ENCODE measurements around the gene SCARB2. TPM values are rescaled to one million over a fixed set of nuclear protein-coding genes. Genes with fewer than 3 reads are reported as not detected.

The SCARB2 gene
- polyA plus RNA-seq, 6 donors from 2014 or later, result 8.7 to 17.2 (median 15.6) TPM

GRCh38 chr4:76188557-76188956 lies 25.1 kb downstream of the SCARB2 start:
- ATAC-seq (ENCODE audit: low read depth in 2 of 2) (no peak), DNase-seq (no peak)
- H3K27me3 Mint-ChIP-seq, result no peaks in the 10 kb centered on the region
- H3K27ac Mint-ChIP-seq, result peak overlapping the region in 1 of 6 donors; percentile 70
- peaks cover 15 to 26% of the 10 kb centered on the region in 2 donors for H3K36me3 Mint-ChIP-seq
- H3K9me3 Mint-ChIP-seq, result peaks cover 0 to 11% (median 0%) of the 10 kb centered on the region in 7 donors
- H3K4me1 Mint-ChIP-seq, result peaks cover 0 to 1% (median 0%) of the 10 kb centered on the region in 3 donors
- no peak overlapping the region for H3K4me3 Mint-ChIP-seq

- H3K27me3 Mint-ChIP-seq, result no peaks in the 10 kb centered on the region
These were observed 25.5 kb downstream of the SCARB2 start for GRCh38 chr4:76188149-76188548.

GRCh38 chr4:76187152-76187551 lies 26.5 kb downstream of the SCARB2 start:
- peak overlapping the region in 1 of 6 donors; percentile 28 for H3K27ac Mint-ChIP-seq
- H3K27me3 Mint-ChIP-seq, result no peaks in the 10 kb centered on the region
- H3K4me3 Mint-ChIP-seq, result no peak overlapping the region
- H3K36me3 Mint-ChIP-seq, result peaks cover 4 to 12% of the 10 kb centered on the region in 2 donors
- H3K9me3 Mint-ChIP-seq, result peaks cover 0 to 4% (median 0%) of the 10 kb centered on the region in 7 donors
- ATAC-seq (ENCODE audit: low read depth in 2 of 2) (no peak), DNase-seq (no peak)
- H3K4me1 Mint-ChIP-seq, result no peaks in the 10 kb centered on the region

More at GRCh38 chr4:76188149-76188548, 25.5 kb downstream of the SCARB2 start:
- ATAC-seq (ENCODE audit: low read depth in 2 of 2) (no peak), DNase-seq (no peak)
- Mint-ChIP-seq H3K9me3 (peaks cover 0 to 11% (median 0%) of the 10 kb centered on the region in 7 donors), H3K4me3 (no peak overlapping the region), H3K36me3 (peaks cover 11 to 21% of the 10 kb centered on the region in 2 donors), H3K4me1 (peaks cover 0 to 1% (median 0%) of the 10 kb centered on the region in 3 donors), H3K27ac (peak overlapping the region in 1 of 6 donors; percentile 70)

GRCh38 chr4:76182463-76182862 lies 31.2 kb downstream of the SCARB2 start:
- Mint-ChIP-seq H3K27me3 (no peaks in the 10 kb centered on the region), H3K4me1 (peaks cover 0 to 2% (median 0%) of the 10 kb centered on the region in 3 donors), H3K36me3 (no peaks in the 10 kb centered on the region), H3K27ac (no peak overlapping the region), H3K4me3 (no peak overlapping the region), H3K9me3 (no peaks in the 10 kb centered on the region)
- DNase-seq (no peak), ATAC-seq (ENCODE audit: low read depth in 2 of 2) (no peak)

GRCh38 chr4:76179398-76180318 lies 34.0 kb downstream of the SCARB2 start:
- ATAC-seq (ENCODE audit: low read depth in 2 of 2) (peak; percentile 80 to 95), DNase-seq (peak; percentile 66)
- H3K4me1 Mint-ChIP-seq, result peaks cover 0 to 4% (median 0%) of the 10 kb centered on the region in 3 donors
- H3K4me3 Mint-ChIP-seq, result no peak overlapping the region
- peak overlapping the region in 2 of 6 donors; percentile 2 to 11 for H3K27ac Mint-ChIP-seq
- no peaks in the 10 kb centered on the region for H3K27me3 Mint-ChIP-seq
- H3K36me3 Mint-ChIP-seq, result peaks cover 7 to 9% of the 10 kb centered on the region in 2 donors
- no peaks in the 10 kb centered on the region for H3K9me3 Mint-ChIP-seq

GRCh38 chr4:76178296-76178695 lies 35.3 kb downstream of the SCARB2 start:
- Mint-ChIP-seq H3K27me3 (no peaks in the 10 kb centered on the region), H3K4me1 (peaks cover 0 to 4% (median 0%) of the 10 kb centered on the region in 3 donors), H3K27ac (no peak overlapping the region), H3K4me3 (no peak overlapping the region), H3K36me3 (peaks cover 16 to 19% of the 10 kb centered on the region in 2 donors), H3K9me3 (no peaks in the 10 kb centered on the region)
- DNase-seq, result no peak
- ATAC-seq (ENCODE audit: low read depth in 2 of 2), result no peak

- no peak overlapping the region for H3K4me3 Mint-ChIP-seq
- DNase-seq (no peak), ATAC-seq (ENCODE audit: low read depth in 2 of 2) (no peak)
- no peak overlapping the region for H3K27ac Mint-ChIP-seq
- peaks cover 16 to 19% of the 10 kb centered on the region in 2 donors for H3K36me3 Mint-ChIP-seq
- H3K27me3 Mint-ChIP-seq, result no peaks in the 10 kb centered on the region
- peaks cover 0 to 4% (median 0%) of the 10 kb centered on the region in 3 donors for H3K4me1 Mint-ChIP-seq
- no peaks in the 10 kb centered on the region for H3K9me3 Mint-ChIP-seq
These were observed 35.9 kb downstream of the SCARB2 start for GRCh38 chr4:76177709-76178108.

- Mint-ChIP-seq H3K4me1 (peaks cover 0 to 4% (median 0%) of the 10 kb centered on the region in 3 donors), H3K9me3 (no peaks in the 10 kb centered on the region), H3K27me3 (no peaks in the 10 kb centered on the region), H3K4me3 (no peak overlapping the region), H3K27ac (no peak overlapping the region), H3K36me3 (peaks cover 16 to 19% of the 10 kb centered on the region in 2 donors)
- ATAC-seq (ENCODE audit: low read depth in 2 of 2) (no peak), DNase-seq (no peak)
These were observed 38.3 kb downstream of the SCARB2 start for GRCh38 chr4:76175336-76175735.

GRCh38 chr4:76174216-76174615 lies 39.4 kb downstream of the SCARB2 start:
- Mint-ChIP-seq H3K4me1 (peaks cover 0 to 2% (median 0%) of the 10 kb centered on the region in 3 donors), H3K4me3 (no peak overlapping the region), H3K27me3 (no peaks in the 10 kb centered on the region), H3K36me3 (peaks cover 16 to 19% of the 10 kb centered on the region in 2 donors), H3K9me3 (no peaks in the 10 kb centered on the region), H3K27ac (no peak overlapping the region)
- DNase-seq (no peak), ATAC-seq (ENCODE audit: low read depth in 2 of 2) (no peak)

- H3K4me3 Mint-ChIP-seq, result no peak overlapping the region
- no peak overlapping the region for H3K27ac Mint-ChIP-seq
- no peaks in the 10 kb centered on the region for H3K27me3 Mint-ChIP-seq
- ATAC-seq (ENCODE audit: low read depth in 2 of 2), result no peak
- H3K36me3 Mint-ChIP-seq, result peaks cover 3 to 15% of the 10 kb centered on the region in 2 donors
- DNase-seq, result no peak
- H3K4me1 Mint-ChIP-seq, result no peaks in the 10 kb centered on the region
- no peaks in the 10 kb centered on the region for H3K9me3 Mint-ChIP-seq
These were observed 44.9 kb downstream of the SCARB2 start for GRCh38 chr4:76168688-76169087.

GRCh38 chr4:76166480-76166879 lies 47.1 kb downstream of the SCARB2 start:
- ATAC-seq (ENCODE audit: low read depth in 2 of 2) (no peak), DNase-seq (no peak)
- H3K9me3 Mint-ChIP-seq, result no peaks in the 10 kb centered on the region
- H3K36me3 Mint-ChIP-seq, result peaks cover 11 to 34% of the 10 kb centered on the region in 2 donors
- H3K27me3 Mint-ChIP-seq, result no peaks in the 10 kb centered on the region
- no peaks in the 10 kb centered on the region for H3K4me1 Mint-ChIP-seq
- H3K27ac Mint-ChIP-seq, result no peak overlapping the region
- H3K4me3 Mint-ChIP-seq, result no peak overlapping the region

- Mint-ChIP-seq H3K27ac (no peak overlapping the region), H3K9me3 (peaks cover 0 to 3% (median 3%) of the 10 kb centered on the region in 7 donors), H3K4me3 (no peak overlapping the region), H3K27me3 (no peaks in the 10 kb centered on the region), H3K4me1 (no peaks in the 10 kb centered on the region), H3K36me3 (peaks cover 19 to 27% of the 10 kb centered on the region in 2 donors)
- no peak for ATAC-seq (ENCODE audit: low read depth in 2 of 2)
- no peak for DNase-seq
These were observed 53.3 kb downstream of the SCARB2 start for GRCh38 chr4:76160355-76160754.

GRCh38 chr4:76156635-76157034 lies 57.0 kb downstream of the SCARB2 start:
- Mint-ChIP-seq H3K4me3 (peak overlapping the region in 1 of 8 donors; percentile 56), H3K4me1 (no peaks in the 10 kb centered on the region)
- no peak for ATAC-seq (ENCODE audit: low read depth in 2 of 2)

GRCh38 chr4:76155979-76156378 lies 57.6 kb downstream of the SCARB2 start:
- Mint-ChIP-seq H3K9me3 (peaks cover 2 to 13% (median 8%) of the 10 kb centered on the region in 7 donors), H3K4me1 (no peaks in the 10 kb centered on the region), H3K4me3 (no peak overlapping the region), H3K27me3 (no peaks in the 10 kb centered on the region), H3K27ac (no peak overlapping the region), H3K36me3 (peaks cover 3 to 9% of the 10 kb centered on the region in 2 donors)
- ATAC-seq (ENCODE audit: low read depth in 2 of 2) (no peak), DNase-seq (no peak)

More at GRCh38 chr4:76156635-76157034, 57.0 kb downstream of the SCARB2 start:
- DNase-seq, result no peak
- H3K9me3 Mint-ChIP-seq, result peaks cover 2 to 13% (median 8%) of the 10 kb centered on the region in 7 donors
- peak overlapping the region in 2 of 6 donors; percentile 11 to 18 for H3K27ac Mint-ChIP-seq
- peaks cover 10 to 11% of the 10 kb centered on the region in 2 donors for H3K36me3 Mint-ChIP-seq
- no peaks in the 10 kb centered on the region for H3K27me3 Mint-ChIP-seq

Measured in naive B cell (primary cell).